DND-41 (cell line): ENCODE data around the gene PROZ.

ENCODE experiments used
- ATAC-seq: fragments of 200-7000 bp; cut with Tn5 transposase; 3 replicates; pipeline ENCODE4 v1.9.1; 2021; ENCODE audit warnings: low read depth; ENCODE audit not compliant: insufficient read depth
- DNase-seq: peaks from one replicate; pipeline ENCODE4 v3.0.0-alpha.2; 2020
- H2AFZ ChIP-seq: 2 replicates; pipeline ENCODE4 v1.6.0; 2012; ENCODE audit warnings: low read depth, low read length
- H3K27ac ChIP-seq: 2 replicates; pipeline ENCODE4 v1.5.1; 2012; ENCODE audit warnings: low read length, inconsistent platforms
- H3K27me3 ChIP-seq: fragments of 200-600 bp; sonication (generic); 2 replicates; pipeline ENCODE4 v1.6.0; 2012; ENCODE audit warnings: low read length, mild to moderate bottlenecking, inconsistent platforms; ENCODE audit not compliant: insufficient read depth, poor library complexity
- H3K36me3 ChIP-seq: 2 replicates; pipeline ENCODE4 v1.5.1; 2012; ENCODE audit warnings: low read length, inconsistent platforms; ENCODE audit not compliant: insufficient read depth
- H3K4me1 ChIP-seq: 2 replicates; pipeline ENCODE4 v1.5.1; 2012; ENCODE audit warnings: mild to moderate bottlenecking, low read length; ENCODE audit not compliant: insufficient read depth
- H3K4me2 ChIP-seq: 2 replicates; pipeline ENCODE4 v1.6.0; 2012; ENCODE audit warnings: mild to moderate bottlenecking, moderate library complexity, low read length, inconsistent platforms; ENCODE audit not compliant: insufficient read depth
- H3K4me3 ChIP-seq, 2 experiments: fragments of 200-600 bp in 1 of 2; shearing (Covaris generic) in 1 of 2; 2 replicates each; pipeline ENCODE4 v1.5.1; 2012 to 2016; ENCODE audit warnings: inconsistent platforms in 2 of 2, low read length in 2 of 2, mild to moderate bottlenecking in 2 of 2, low read depth in 1 of 2, moderate library complexity in 1 of 2
- H3K79me2 ChIP-seq: 2 replicates; pipeline ENCODE4 v1.6.0; 2012; ENCODE audit warnings: low read length, inconsistent platforms; ENCODE audit not compliant: insufficient read depth
- H3K9ac ChIP-seq: 2 replicates; pipeline ENCODE4 v1.6.0; 2012; ENCODE audit warnings: low read depth, mild to moderate bottlenecking, inconsistent platforms, low read length, moderate library complexity
- H3K9me3 ChIP-seq: 2 replicates; pipeline ENCODE4 v1.5.1; 2012; ENCODE audit warnings: low read length, moderate library complexity, mild to moderate bottlenecking, inconsistent platforms; ENCODE audit not compliant: insufficient read depth, severe bottlenecking
- H4K20me1 ChIP-seq: 2 replicates; pipeline ENCODE4 v1.6.0; 2012; ENCODE audit warnings: low read length; ENCODE audit not compliant: insufficient read depth
- EZH2 ChIP-seq: IDR thresholded peaks from 3 replicates; pipeline ENCODE4 v1.6.1; 2012; ENCODE audit warnings: borderline replicate concordance, low read depth, mild to moderate bottlenecking, moderate library complexity, low read length, inconsistent platforms; ENCODE audit not compliant: severe bottlenecking
- TF ChIP-seq, protein P1 (sequence below): IDR thresholded peaks from 2 replicates; pipeline ENCODE4 v1.5.1; 2012; ENCODE audit warnings: borderline replicate concordance, low read length, moderate library complexity, mild to moderate bottlenecking; ENCODE audit not compliant: poor library complexity, severe bottlenecking; ENCODE audit errors: extremely low read depth

Gene PROZ

DNA sequence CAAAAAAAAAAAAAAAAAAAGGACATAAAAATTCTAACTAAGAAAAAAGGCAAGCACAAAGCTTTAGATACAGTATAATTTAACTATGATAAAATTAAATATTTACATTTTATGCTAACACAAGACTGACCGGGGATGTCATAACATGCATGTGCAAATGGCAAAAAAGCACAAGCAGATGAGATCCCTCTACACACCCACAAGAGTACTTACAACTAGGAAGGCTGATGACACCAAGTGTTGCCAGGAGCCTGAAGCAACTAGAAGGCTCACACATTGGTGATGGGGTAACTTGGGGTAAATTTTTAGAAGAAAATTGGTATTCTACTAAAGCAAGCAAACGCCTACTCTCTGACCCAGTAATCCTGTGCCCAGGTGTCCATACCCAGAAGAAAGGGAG is 43.4 kb downstream of the PROZ start:
- Histone ChIP-seq H3K4me2 (no peak overlapping the region), H3K4me1 (peaks cover 34% of the 10 kb centered on the region), H2AFZ (no peak overlapping the region), H3K4me3 (no peak overlapping the region), H3K27ac (no peak overlapping the region), H3K36me3 (peaks cover 59% of the 10 kb centered on the region), H4K20me1 (peaks cover 62% of the 10 kb centered on the region), H3K79me2 (peaks cover 82% of the 10 kb centered on the region), H3K9ac (no peak overlapping the region), H3K9me3 (no peaks in the 10 kb centered on the region), H3K27me3 (no peaks in the 10 kb centered on the region)
- no peak for TF ChIP-seq EZH2
- no peak for DNase-seq
- ATAC-seq, result no peak

GRCh38 chr13:113202912-113203311 is 44.5 kb downstream of the PROZ start:
- Histone ChIP-seq H3K4me2 (no peak overlapping the region), H3K79me2 (peaks cover 93% of the 10 kb centered on the region), H3K27me3 (no peaks in the 10 kb centered on the region), H3K9ac (no peak overlapping the region), H3K4me3 (no peak overlapping the region), H3K27ac (no peak overlapping the region), H4K20me1 (peaks cover 63% of the 10 kb centered on the region), H3K4me1 (peaks cover 45% of the 10 kb centered on the region), H3K9me3 (no peaks in the 10 kb centered on the region), H3K36me3 (peaks cover 52% of the 10 kb centered on the region), H2AFZ (no peak overlapping the region)
- ATAC-seq (no peak), DNase-seq (no peak)
- TF ChIP-seq, protein P1, sequence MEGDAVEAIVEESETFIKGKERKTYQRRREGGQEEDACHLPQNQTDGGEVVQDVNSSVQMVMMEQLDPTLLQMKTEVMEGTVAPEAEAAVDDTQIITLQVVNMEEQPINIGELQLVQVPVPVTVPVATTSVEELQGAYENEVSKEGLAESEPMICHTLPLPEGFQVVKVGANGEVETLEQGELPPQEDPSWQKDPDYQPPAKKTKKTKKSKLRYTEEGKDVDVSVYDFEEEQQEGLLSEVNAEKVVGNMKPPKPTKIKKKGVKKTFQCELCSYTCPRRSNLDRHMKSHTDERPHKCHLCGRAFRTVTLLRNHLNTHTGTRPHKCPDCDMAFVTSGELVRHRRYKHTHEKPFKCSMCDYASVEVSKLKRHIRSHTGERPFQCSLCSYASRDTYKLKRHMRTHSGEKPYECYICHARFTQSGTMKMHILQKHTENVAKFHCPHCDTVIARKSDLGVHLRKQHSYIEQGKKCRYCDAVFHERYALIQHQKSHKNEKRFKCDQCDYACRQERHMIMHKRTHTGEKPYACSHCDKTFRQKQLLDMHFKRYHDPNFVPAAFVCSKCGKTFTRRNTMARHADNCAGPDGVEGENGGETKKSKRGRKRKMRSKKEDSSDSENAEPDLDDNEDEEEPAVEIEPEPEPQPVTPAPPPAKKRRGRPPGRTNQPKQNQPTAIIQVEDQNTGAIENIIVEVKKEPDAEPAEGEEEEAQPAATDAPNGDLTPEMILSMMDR, result no peak
- no peak for TF ChIP-seq EZH2

GRCh38 chr13:113203507-113204377 is 45.3 kb downstream of the PROZ start:
- TF ChIP-seq, protein P1, result no peak
- TF ChIP-seq EZH2, result no peak
- Histone ChIP-seq H3K9me3 (no peaks in the 10 kb centered on the region), H3K27ac (no peak overlapping the region), H2AFZ (no peak overlapping the region), H3K36me3 (peaks cover 48% of the 10 kb centered on the region), H3K79me2 (peaks cover 98% of the 10 kb centered on the region), H4K20me1 (peaks cover 63% of the 10 kb centered on the region), H3K27me3 (no peaks in the 10 kb centered on the region), H3K4me3 (no peak overlapping the region), H3K4me1 (peaks cover 46% of the 10 kb centered on the region), H3K4me2 (peak overlapping the region; percentile 14; the same call in 1 of the 2 replicates), H3K9ac (no peak overlapping the region; the same call in 1 of the 2 replicates)
- DNase-seq (no peak), ATAC-seq (no peak)

GRCh38 chr13:113204378-113204734 is 45.9 kb downstream of the PROZ start:
- TF ChIP-seq, protein P1, result no peak
- no peak for TF ChIP-seq EZH2
- no peak overlapping the region for H3K4me2 ChIP-seq
- no peak overlapping the region for H2AFZ ChIP-seq
- no peak overlapping the region for H3K27ac ChIP-seq
- ATAC-seq (no peak), DNase-seq (no peak)
- no peaks in the 10 kb centered on the region for H3K9me3 ChIP-seq
- peaks cover 59% of the 10 kb centered on the region for H4K20me1 ChIP-seq
- H3K79me2 ChIP-seq, result peaks cover 92% of the 10 kb centered on the region
- no peak overlapping the region for H3K4me3 ChIP-seq
- H3K4me1 ChIP-seq, result peaks cover 46% of the 10 kb centered on the region
- no peak overlapping the region for H3K9ac ChIP-seq
- no peaks in the 10 kb centered on the region for H3K27me3 ChIP-seq
- peaks cover 41% of the 10 kb centered on the region for H3K36me3 ChIP-seq
